Panc1 (cell line): Measurements from ENCODE around the gene SLC12A9.

Experiments
- CTCF ChIP-seq: fragments of 450-650 bp; IDR thresholded peaks from 2 replicates; pipeline ENCODE4 v1.5.1; 2017; ENCODE audit warnings: mild to moderate bottlenecking
- POLR2AphosphoS5 ChIP-seq: IDR thresholded peaks from 2 replicates; pipeline ENCODE4 v1.6.1; 2012; ENCODE audit warnings: mild to moderate bottlenecking, low read depth, low read length, moderate library complexity
- REST ChIP-seq, 2 experiments: IDR thresholded peaks; 2 replicates each; pipeline ENCODE4 v1.6.1; 2011 to 2012; ENCODE audit warnings: low read depth in 2 of 2, control low read depth in 1 of 2, low read length in 1 of 2, mild to moderate bottlenecking in 1 of 2, moderate library complexity in 1 of 2; ENCODE audit not compliant: insufficient read depth in 1 of 2
- TCF7L2 ChIP-seq: IDR thresholded peaks from 2 replicates; pipeline ENCODE4 v1.6.1; 2011; ENCODE audit warnings: mild to moderate bottlenecking, low read depth, low read length, inconsistent platforms

GRCh38 chr7:100878685-100879084 is 26.2 kb downstream of the SLC12A9 start:
- TF ChIP-seq CTCF (no peak), REST (IDR thresholded peaks at IDR 0.05; ENCODE audit: insufficient read depth in 1 of 2, low read depth in 2 of 2, low read length in 1 of 2) (no peak), POLR2AphosphoS5 (no peak), TCF7L2 (no peak)
